Endothelial cell of umbilical vein (primary cell): Measurements from ENCODE around the gene HSD17B13. TPM values are rescaled to one million over a fixed set of nuclear protein-coding genes. Genes with fewer than 3 reads are reported as not detected.

Experiments
- BruUV-seq: library from RNA; stranded (reverse); fragments of 400-500 nt; replicated peaks from 2 replicates; lab custom pipeline; 2021; lab: Mats Ljungman, UMichigan
- CTCF ChIA-PET: fragments of 300-600, 350-600 bp; sonication (Branson Sonifier 250); formaldehyde crosslinking; loops from one replicate; lab custom pipeline; 2021; ENCODE audit warnings: antibody characterized with exemption, inconsistent platforms; lab: Charles Lee
- POLR2A ChIA-PET: fragments of 300-600, 350-600 bp; sonication (Branson Sonifier 250); formaldehyde crosslinking; loops from one replicate; lab custom pipeline; 2021; ENCODE audit warnings: antibody characterized with exemption, inconsistent platforms; lab: Charles Lee
- DNase-seq: peaks from one replicate; pipeline ENCODE4 v3.0.0-alpha.2; 2011; ENCODE audit warnings: low read depth, low spot score
- FAIRE-seq: peaks from 2 replicates; lab custom pipeline; 2011; peaks lifted over from hg19 to GRCh38; lab: Jason Lieb, UNC
- H2AFZ ChIP-seq: 2 replicates; pipeline ENCODE4 v1.6.0; 2012; ENCODE audit warnings: low read depth, low read length, control low read depth, inconsistent platforms
- H3K27ac ChIP-seq: 2 replicates; pipeline ENCODE4 v1.5.1; 2011; ENCODE audit warnings: low read depth, mild to moderate bottlenecking, control low read depth, low read length, moderate library complexity; ENCODE audit not compliant: insufficient read depth
- H3K27me3 ChIP-seq, 2 experiments: 2 replicates each; pipeline versions ENCODE4 v1.6.0 to v1.6.1; 2011; ENCODE audit warnings: low read length in 2 of 2, mixed read lengths in 1 of 2; ENCODE audit not compliant: control insufficient read depth in 2 of 2, insufficient read depth in 2 of 2
- H3K36me3 ChIP-seq, 2 experiments: 2 replicates in 1 of 2; 3 replicates in 1 of 2; pipeline ENCODE4 v1.5.1; 2011; ENCODE audit warnings: low read length in 2 of 2, mild to moderate bottlenecking in 1 of 2, moderate library complexity in 1 of 2; ENCODE audit not compliant: control insufficient read depth in 2 of 2, insufficient read depth in 2 of 2; ENCODE audit errors: extremely low read depth in 1 of 2
- H3K4me1 ChIP-seq: 3 replicates; pipeline ENCODE4 v1.5.1; 2011; ENCODE audit warnings: mild to moderate bottlenecking, low read length; ENCODE audit not compliant: control insufficient read depth, insufficient read depth; ENCODE audit errors: extremely low read depth
- H3K4me2 ChIP-seq: 2 replicates; pipeline ENCODE4 v1.6.1; 2011; ENCODE audit warnings: low read length, control low read depth, mixed read lengths; ENCODE audit not compliant: insufficient read depth
- H3K4me3 ChIP-seq, 3 experiments: fragments of 200-600 bp in 1 of 3; sonication (generic), shearing (Covaris generic) in 1 of 3; replicated peaks in 1 of 3; 2 replicates each; pipeline ENCODE4 v1.5.1; 2011 to 2016; ENCODE audit warnings: control low read depth in 3 of 3, low read length in 3 of 3, mild to moderate bottlenecking in 2 of 3, inconsistent platforms in 1 of 3, low read depth in 1 of 3, moderate library complexity in 1 of 3; ENCODE audit not compliant: insufficient read depth in 1 of 3
- H3K79me2 ChIP-seq: 2 replicates; pipeline ENCODE4 v1.6.0; 2012; ENCODE audit warnings: low read length, inconsistent platforms; ENCODE audit not compliant: control insufficient read depth, insufficient read depth
- H3K9ac ChIP-seq: replicated peaks from 2 replicates; pipeline ENCODE3; 2011; ENCODE audit warnings: low read length, control low read depth; ENCODE audit not compliant: insufficient read depth; ENCODE audit errors: extremely low read depth
- H3K9me1 ChIP-seq: replicated peaks from 3 replicates; pipeline ENCODE4 v1.6.0; 2011; ENCODE audit warnings: mild to moderate bottlenecking, low read length; ENCODE audit not compliant: control insufficient read depth, insufficient read depth; ENCODE audit errors: extremely low read depth
- H3K9me3 ChIP-seq: replicated peaks from 2 replicates; pipeline ENCODE4 v1.5.1; 2012; ENCODE audit warnings: low read length, inconsistent platforms; ENCODE audit not compliant: control insufficient read depth, insufficient read depth
- H4K20me1 ChIP-seq: replicated peaks from 2 replicates; pipeline ENCODE3; 2011; ENCODE audit warnings: mild to moderate bottlenecking, low read length; ENCODE audit not compliant: control insufficient read depth, insufficient read depth; ENCODE audit errors: extremely low read depth
- CTCF ChIP-seq, 2 donors: IDR thresholded peaks; 1 replicate in 1 of 2; 2 replicates in 1 of 2; pipeline ENCODE4 v1.5.1; 2011; ENCODE audit warnings: low read length in 2 of 2, mild to moderate bottlenecking in 2 of 2, moderate library complexity in 2 of 2, control low read depth in 1 of 2, inconsistent platforms in 1 of 2, low read depth in 1 of 2; ENCODE audit not compliant: insufficient read depth in 1 of 2; ENCODE audit errors: extremely low read depth in 1 of 2
- EZH2 ChIP-seq: IDR thresholded peaks from 2 replicates; pipeline ENCODE4 v1.6.1; 2012; ENCODE audit warnings: borderline replicate concordance, low read depth, mild to moderate bottlenecking, moderate library complexity, low read length, inconsistent platforms; ENCODE audit not compliant: severe bottlenecking
- FOS ChIP-seq: IDR thresholded peaks from 2 replicates; pipeline ENCODE4 v1.6.1; 2011; ENCODE audit warnings: mild to moderate bottlenecking, low read length, moderate library complexity, borderline replicate concordance; ENCODE audit not compliant: insufficient read depth
- GATA2 ChIP-seq: IDR thresholded peaks from 2 replicates; pipeline ENCODE4 v1.7.0; 2011; ENCODE audit warnings: low read depth, mild to moderate bottlenecking, moderate library complexity, mixed read lengths, low read length; ENCODE audit not compliant: insufficient read length, insufficient read depth
- JUN ChIP-seq: IDR thresholded peaks from 2 replicates; pipeline ENCODE4 v1.6.1; 2011; ENCODE audit warnings: borderline replicate concordance, low read depth; ENCODE audit not compliant: insufficient read length, insufficient read depth
- MYC ChIP-seq: IDR thresholded peaks from one replicate; pipeline ENCODE4 v1.6.1; 2011; ENCODE audit warnings: mild to moderate bottlenecking, low read depth, low read length
- POLR2A ChIP-seq: IDR thresholded peaks from 2 replicates; pipeline ENCODE4 v1.6.1; 2012; ENCODE audit warnings: low read depth, mild to moderate bottlenecking, control low read depth, low read length
- POLR2AphosphoS5 ChIP-seq: IDR thresholded peaks from 2 replicates; pipeline ENCODE4 v1.6.1; 2012; ENCODE audit warnings: low read depth, mild to moderate bottlenecking, control low read depth, low read length, moderate library complexity; ENCODE audit not compliant: insufficient read depth
- dilution Hi-C: fragments of 300-500 bp; cut with MboI; formaldehyde crosslinking; loops from one replicate; pipeline ENCODE4 v1.15.0; 2019; ENCODE audit warnings: low sequenced_read_pairs; ENCODE audit not compliant: extremely low pct_ligation_motif_present
- intact Hi-C: fragments of 100-400 bp; cut with micrococcal nuclease; formaldehyde crosslinking; loops from one replicate; pipeline ENCODE4 v1.10.0; 2022
- polyA plus RNA-seq, 4 experiments: library from polyadenylated mRNA; depleted of rRNA in 3 of 4; stranded (reverse) in 3 of 4; unstranded in 1 of 4; fragments of >200 nt; gene quantifications; 2 replicates each; pipeline versions ENCODE4 v1.2.1 to v1.2.3, GENCODE V29; 2011 to 2012; ENCODE audit warnings: missing spikeins in 1 of 4
- total RNA-seq: library from RNA; stranded (reverse); gene quantifications from 2 replicates; pipeline ENCODE4 v1.2.3, GENCODE V29; 2021
- TF ChIP-seq, protein P1 (sequence below): IDR thresholded peaks from 2 replicates; pipeline ENCODE4 v1.6.1; 2011; ENCODE audit not compliant: insufficient read depth, insufficient read length

The HSD17B13 gene
- total and polyA plus RNA-seq, 2 donors (not counting 3 experiments of a cell fraction or from before 2014, with no cell fraction given), result 0.07 TPM; not detected in 1

- Histone ChIP-seq H3K9me3 (no peaks in the 10 kb centered on the region), H3K4me2 (no peak overlapping the region), H3K9me1 (no peaks in the 10 kb centered on the region), H3K79me2 (no peaks in the 10 kb centered on the region), H2AFZ (no peak overlapping the region), H3K4me1 (no peaks in the 10 kb centered on the region), H3K27ac (no peak overlapping the region), H3K36me3 (peaks cover 0 to 3% of the 10 kb centered on the region in 2 experiments), H4K20me1 (no peaks in the 10 kb centered on the region), H3K27me3 (no peaks in the 10 kb centered on the region), H3K9ac (no peak overlapping the region), H3K4me3 (no peak overlapping the region)
- ChIA-PET CTCF (interaction anchor here (0.9 to 2.3 kb wide), 2 partner anchors 17 to 106 kb away, joined by 3 to 10 read pairs; no protein-coding TSS in a partner anchor), POLR2A (no interaction called here)
- intact Hi-C loops, result loop anchor here (5.0 kb wide), 1 partner anchor 488 kb away; no protein-coding TSS in a partner anchor
- no peak for TF ChIP-seq MYC
- TF ChIP-seq, protein P1, sequence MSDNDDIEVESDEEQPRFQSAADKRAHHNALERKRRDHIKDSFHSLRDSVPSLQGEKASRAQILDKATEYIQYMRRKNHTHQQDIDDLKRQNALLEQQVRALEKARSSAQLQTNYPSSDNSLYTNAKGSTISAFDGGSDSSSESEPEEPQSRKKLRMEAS, result no peak
- TF ChIP-seq POLR2AphosphoS5, result no peak
- TF ChIP-seq FOS, result no peak
- TF ChIP-seq CTCF (IDR thresholded peaks at IDR 0.05; ENCODE audit: extremely low read depth in 1 of 2, insufficient read depth in 1 of 2, low read depth in 1 of 2, low read length in 2 of 2), result no peak
- no peak for TF ChIP-seq JUN
- TF ChIP-seq GATA2, result no peak
- TF ChIP-seq EZH2, result no peak
- TF ChIP-seq POLR2A, result no peak
- dilution Hi-C loops, result no loop called here
- DNase-seq, result no peak
- no TSS peak for BruUV-seq
- FAIRE-seq, result no peak
These were observed 36.6 kb upstream of the HSD17B13 start for GRCh38 chr4:87359258-87359657.
